Mononuclear cell (primary cell): Measurements from ENCODE around the gene MIAT. TPM values are rescaled to one million over a fixed set of nuclear protein-coding genes. Genes with fewer than 3 reads are reported as not detected.

Experiments
- H3K27me3 ChIP-seq: 2 replicates; pipeline ENCODE4 v1.6.0; 2011; ENCODE audit warnings: low read length, control low read depth; ENCODE audit not compliant: insufficient read depth
- H3K4me1 ChIP-seq: 2 replicates; pipeline ENCODE4 v1.5.1; 2011; ENCODE audit warnings: mild to moderate bottlenecking, low read length, control low read depth; ENCODE audit not compliant: insufficient read depth
- H3K4me3 ChIP-seq: 2 replicates; pipeline ENCODE4 v1.5.1; 2011; ENCODE audit warnings: mild to moderate bottlenecking, low read length, moderate library complexity
- H3K9me3 ChIP-seq: 2 replicates; pipeline ENCODE4 v1.5.1; 2011; ENCODE audit warnings: low read depth, mild to moderate bottlenecking, control low read depth, low read length
- total RNA-seq: library from RNA; depleted of rRNA; stranded (reverse); fragments of >200 nt; gene quantifications from one replicate; pipeline ENCODE4 v1.2.3, GENCODE V29; 2012

Gene MIAT
- total RNA-seq, 1 donor = 15.8 TPM

DNA sequence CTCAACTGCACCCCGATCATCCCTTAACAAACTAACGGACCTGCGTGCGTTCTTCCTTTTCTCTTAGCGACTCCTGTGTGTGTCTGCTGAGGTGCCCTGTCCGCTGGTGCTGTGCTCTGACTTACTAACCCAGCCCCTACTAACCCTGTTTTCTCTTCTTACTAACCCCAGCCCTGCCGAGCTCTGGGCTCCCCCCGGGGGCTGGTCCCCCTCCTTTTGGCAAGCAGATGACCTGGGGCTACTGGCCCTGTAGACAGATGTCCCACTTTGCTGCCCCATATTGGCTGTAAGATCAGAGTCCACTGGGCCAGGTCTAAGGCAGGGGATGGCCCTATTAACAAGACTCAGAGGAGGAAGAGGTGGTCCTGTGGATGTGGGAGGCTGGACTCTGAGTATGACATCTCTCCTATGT, 14.7 kb downstream of the MIAT start:
- peaks cover 69% of the 10 kb centered on the region for H3K4me1 ChIP-seq
- H3K9me3 ChIP-seq = no peaks in the 10 kb centered on the region
- no peaks in the 10 kb centered on the region for H3K27me3 ChIP-seq
- H3K4me3 ChIP-seq = no peak overlapping the region

DNA sequence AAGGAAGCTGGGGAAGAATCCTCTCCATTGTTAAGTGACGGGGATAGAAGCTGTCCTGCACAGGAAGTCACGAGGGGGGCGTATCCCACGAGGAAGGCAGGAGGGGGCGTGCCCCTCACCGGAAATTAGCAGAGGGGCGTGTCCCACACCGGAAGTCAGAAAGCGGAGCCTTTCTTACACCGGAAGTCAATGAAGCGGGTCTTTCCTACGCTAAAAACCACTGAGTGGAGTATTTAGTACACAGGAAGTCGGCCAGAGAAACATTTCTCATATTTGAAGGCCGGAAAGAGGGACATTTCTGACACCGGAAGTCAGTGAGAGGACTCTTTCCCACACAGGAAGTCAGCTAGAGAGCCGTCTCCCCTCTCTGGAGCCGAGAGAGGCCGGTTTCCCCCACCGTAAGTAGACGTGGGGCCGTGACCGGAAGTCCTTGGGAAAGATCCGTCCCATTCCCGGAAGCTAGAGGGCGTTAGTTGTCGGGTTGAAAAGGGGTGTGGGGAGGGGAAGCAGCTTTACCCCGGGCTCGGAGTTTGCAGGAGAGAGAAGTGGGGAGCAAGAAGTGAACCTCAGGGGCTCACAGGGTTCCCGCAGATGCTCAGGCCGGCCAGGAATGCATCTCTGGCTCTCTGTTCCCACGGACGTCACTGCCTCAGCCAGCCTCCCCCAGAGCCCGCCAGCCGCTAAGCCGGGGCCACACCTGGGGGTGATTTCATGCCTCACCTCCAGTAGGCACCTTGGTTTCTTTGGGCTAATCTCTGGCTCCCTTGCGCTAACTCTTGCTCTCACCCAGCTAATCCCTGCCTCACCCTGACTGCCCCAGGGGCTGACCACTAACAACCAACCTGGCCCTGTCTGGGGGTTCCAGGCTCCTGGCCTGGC, 15.4 kb downstream of the MIAT start:
- H3K9me3 ChIP-seq = no peaks in the 10 kb centered on the region
- peak overlapping the region; percentile 56 for H3K4me3 ChIP-seq
- H3K4me1 ChIP-seq = peaks cover 76% of the 10 kb centered on the region
- no peaks in the 10 kb centered on the region for H3K27me3 ChIP-seq

DNA sequence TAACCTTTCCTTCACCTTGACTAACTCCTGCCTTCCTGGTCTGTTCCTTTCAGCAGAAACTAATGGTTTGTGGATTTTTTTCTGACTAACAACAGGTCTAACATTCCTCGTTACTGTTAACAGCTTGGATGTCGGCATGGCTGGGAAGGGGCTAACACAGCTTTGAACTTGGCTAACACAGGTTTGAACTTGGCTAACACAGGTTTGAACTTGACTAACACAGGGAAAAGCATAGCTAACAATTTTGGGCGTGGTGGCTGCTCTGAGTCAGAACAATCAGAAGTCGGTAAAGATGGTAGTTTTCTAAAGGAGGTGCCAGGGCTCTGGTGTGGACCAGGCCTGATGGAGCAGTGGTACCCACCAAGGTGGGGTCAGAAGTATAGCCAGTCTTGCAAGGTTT, 16.1 kb downstream of the MIAT start:
- H3K4me1 ChIP-seq = peaks cover 76% of the 10 kb centered on the region
- H3K4me3 ChIP-seq = peak overlapping the region; percentile 56
- H3K9me3 ChIP-seq = no peaks in the 10 kb centered on the region
- no peaks in the 10 kb centered on the region for H3K27me3 ChIP-seq

DNA sequence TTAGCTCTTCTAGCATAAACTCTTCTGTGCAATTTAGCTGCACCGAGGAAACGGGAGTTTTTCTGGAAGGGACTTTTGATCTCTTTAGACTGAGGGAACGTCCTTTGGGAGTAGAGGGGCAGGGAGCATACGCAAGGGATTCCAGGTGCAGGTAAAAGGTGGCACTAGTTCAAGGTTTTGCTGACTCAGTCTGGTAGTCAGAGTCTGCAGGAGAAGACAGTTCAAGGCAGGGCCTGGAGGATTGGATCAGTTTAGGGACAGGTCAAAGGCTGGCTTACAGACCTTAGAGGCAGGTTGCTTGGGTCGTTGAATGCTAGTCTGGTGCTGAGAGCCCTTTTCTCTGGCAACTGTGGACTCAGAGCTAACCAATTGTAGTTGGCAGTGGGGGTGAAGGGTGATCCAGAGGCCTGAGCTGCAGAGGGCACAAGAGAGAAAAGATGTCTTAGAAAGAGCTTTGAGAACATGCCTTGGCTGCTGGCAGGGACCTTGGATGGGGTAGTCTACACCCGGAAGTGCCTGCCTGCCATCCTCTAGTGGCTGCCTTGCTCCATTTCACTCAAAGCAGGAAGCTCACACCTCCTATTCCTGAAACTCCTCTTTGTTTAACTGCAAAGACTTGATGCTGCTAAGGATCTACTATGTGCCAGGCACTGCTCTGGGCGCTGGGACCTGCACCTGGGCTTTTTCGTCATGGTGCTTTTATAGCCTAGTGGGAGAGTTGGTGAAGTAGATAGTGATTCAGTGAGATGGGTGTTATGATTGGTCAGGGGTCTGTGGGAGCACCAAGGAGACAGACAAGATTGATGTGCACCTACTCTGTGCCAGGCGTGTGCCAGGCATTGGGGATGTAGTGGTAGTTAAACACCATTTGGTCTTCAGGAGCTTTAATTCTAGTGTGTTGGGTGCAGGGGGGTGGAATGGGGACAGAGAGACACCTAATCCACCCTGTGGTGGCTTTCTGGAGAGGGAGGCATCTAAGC, 17.1 kb downstream of the MIAT start:
- H3K27me3 ChIP-seq = no peaks in the 10 kb centered on the region
- no peaks in the 10 kb centered on the region for H3K9me3 ChIP-seq
- peaks cover 78% of the 10 kb centered on the region for H3K4me1 ChIP-seq
- peak overlapping the region; percentile 56 for H3K4me3 ChIP-seq

DNA sequence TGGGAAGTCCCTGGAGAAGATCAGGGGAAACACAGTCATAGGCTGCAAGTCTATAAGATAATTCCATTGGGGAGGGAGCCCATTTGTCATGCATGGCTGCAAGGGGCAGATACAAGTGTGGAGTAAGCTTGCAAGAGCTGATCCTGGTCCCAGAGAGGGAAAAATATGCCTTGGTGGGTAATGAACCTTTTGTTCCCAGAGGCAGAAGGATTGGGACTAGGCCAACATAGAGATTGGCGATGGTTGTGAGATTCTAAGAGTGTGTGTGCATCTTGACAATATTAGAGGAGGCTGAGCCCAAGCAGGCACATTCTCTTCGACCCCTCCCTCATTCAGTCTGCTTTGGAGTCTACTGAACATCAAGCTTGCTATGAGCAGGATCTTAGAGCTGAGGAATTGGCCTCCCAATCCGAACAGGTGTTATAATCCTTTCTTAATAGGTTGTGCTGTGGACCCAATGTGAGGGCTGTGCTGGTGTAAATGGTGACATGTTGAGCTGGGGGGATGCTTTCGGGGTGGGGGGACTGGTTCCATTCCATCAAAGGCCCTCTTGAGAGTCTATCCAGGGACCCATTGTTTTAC, 18.4 kb downstream of the MIAT start:
- Histone ChIP-seq H3K4me1 (peaks cover 66% of the 10 kb centered on the region), H3K27me3 (no peaks in the 10 kb centered on the region), H3K9me3 (no peaks in the 10 kb centered on the region), H3K4me3 (no peak overlapping the region)

DNA sequence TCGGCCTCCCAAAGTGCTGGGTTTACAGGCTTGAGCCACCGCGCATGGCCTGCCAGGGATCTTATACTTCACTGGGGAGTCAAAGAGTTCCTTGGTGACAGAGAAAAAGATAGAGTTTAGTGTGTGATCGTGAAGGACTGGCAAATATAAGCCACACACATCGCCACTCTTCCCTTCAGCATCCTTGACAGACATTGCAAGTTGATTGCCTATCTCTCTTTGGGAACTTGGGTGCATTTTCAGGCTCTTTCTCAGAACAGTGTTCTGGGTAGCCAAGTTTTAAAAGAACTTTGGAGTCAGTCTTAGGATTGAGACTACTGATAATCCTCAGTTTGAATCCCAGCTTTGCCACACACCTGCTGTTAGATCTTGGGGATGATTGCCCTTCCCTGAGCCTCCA, 19.8 kb downstream of the MIAT start:
- no peak overlapping the region for H3K4me3 ChIP-seq
- no peaks in the 10 kb centered on the region for H3K9me3 ChIP-seq
- peaks cover 52% of the 10 kb centered on the region for H3K4me1 ChIP-seq
- no peaks in the 10 kb centered on the region for H3K27me3 ChIP-seq

DNA sequence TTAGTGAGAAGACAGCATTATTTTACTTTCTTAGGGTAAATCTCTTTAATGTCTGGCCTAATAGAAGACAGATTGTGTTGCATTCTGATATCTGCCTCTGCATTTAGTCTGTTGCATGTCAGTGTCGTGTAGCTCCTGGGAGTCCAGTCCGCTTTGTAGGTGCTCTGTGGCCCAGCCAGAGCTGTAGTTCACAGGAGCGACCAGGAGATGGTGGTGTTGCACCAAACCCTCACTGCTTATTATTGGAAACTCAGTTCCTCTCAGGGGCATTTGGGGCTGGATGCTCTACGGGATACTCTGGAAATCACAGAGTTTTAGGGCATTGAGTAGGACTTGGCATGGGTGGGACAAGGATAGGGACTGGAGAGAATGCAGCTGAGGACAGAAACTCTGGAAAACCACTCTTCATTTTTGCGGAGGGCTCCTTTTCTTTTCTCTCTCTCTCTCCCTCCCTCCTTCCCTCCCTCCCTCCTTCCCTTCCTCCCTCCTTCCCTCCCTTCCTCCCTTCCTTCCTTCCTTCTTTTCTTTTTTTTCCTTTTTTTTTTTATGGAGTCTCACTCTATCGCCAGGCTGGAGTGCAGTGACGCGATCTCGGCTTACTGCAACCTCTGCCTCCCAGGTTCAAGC, 21.7 kb downstream of the MIAT start:
- H3K4me1 ChIP-seq = peaks cover 39% of the 10 kb centered on the region
- H3K27me3 ChIP-seq = no peaks in the 10 kb centered on the region
- H3K9me3 ChIP-seq = no peaks in the 10 kb centered on the region
- H3K4me3 ChIP-seq = no peak overlapping the region

DNA sequence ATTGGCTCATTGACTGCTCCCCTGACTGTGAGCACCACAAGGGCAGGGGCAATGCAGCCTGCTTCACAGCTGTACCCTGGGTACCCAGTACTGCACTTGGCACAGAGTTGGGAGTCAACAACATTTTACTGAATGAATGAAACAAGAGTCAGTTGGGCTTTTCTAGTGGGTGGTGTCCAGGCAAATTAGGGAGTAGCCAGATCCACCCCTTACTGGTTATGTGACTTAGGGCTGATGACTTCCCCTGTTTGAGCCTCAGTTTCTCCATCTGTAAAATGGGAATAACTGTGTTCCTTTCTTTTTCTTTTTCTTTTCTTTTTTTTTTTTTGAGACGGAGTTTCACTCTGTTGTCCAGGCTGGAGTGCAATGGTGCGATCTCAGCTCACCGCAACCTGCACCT, 23.1 kb downstream of the MIAT start:
- Histone ChIP-seq H3K4me3 (no peak overlapping the region), H3K27me3 (no peaks in the 10 kb centered on the region), H3K9me3 (no peaks in the 10 kb centered on the region), H3K4me1 (peaks cover 25% of the 10 kb centered on the region)

DNA sequence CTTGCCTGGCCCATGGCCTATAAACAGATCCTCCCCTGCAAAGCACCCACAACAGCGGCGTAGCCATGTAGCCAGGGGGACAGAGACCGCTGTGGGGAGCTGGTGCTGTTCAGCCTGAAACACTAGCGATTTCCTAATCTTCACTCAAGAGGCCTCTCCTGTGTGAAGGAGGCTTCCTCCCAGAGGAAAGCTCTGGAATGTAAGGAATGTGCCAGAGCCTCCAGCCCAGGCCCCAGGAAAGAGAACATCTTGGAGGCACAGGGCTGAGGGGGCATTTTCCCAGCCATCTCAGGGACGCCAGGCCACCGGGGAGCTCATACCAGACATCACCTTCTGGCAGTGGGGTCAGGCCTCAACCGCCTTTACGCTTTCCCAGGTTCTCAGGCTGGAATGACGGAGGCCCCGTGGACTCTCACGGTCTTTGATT, 24.0 kb downstream of the MIAT start:
- Histone ChIP-seq H3K9me3 (no peaks in the 10 kb centered on the region), H3K27me3 (no peaks in the 10 kb centered on the region), H3K4me1 (peaks cover 16% of the 10 kb centered on the region), H3K4me3 (no peak overlapping the region)

DNA sequence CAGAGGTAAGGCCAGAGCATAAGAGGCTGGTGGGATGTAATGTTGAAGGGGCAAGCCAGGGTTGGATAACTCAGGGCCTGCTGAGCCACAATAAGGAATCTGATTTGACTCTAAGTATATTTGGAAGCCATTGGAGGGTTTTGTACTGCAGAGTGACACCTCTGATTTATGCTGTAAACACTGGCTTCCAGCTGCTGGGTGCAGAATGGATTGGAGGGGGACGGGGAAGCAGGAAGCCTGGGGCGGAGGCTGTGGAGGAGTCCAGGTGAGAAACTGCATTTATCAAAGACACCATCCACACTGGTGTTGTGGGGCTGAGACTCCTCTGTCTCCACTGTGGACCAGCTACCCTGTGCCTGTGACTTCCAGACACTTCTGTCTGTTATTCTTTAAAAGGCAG, 26.8 kb downstream of the MIAT start:
- Histone ChIP-seq H3K9me3 (no peaks in the 10 kb centered on the region), H3K4me3 (no peak overlapping the region), H3K4me1 (peaks cover 2% of the 10 kb centered on the region), H3K27me3 (no peaks in the 10 kb centered on the region)

DNA sequence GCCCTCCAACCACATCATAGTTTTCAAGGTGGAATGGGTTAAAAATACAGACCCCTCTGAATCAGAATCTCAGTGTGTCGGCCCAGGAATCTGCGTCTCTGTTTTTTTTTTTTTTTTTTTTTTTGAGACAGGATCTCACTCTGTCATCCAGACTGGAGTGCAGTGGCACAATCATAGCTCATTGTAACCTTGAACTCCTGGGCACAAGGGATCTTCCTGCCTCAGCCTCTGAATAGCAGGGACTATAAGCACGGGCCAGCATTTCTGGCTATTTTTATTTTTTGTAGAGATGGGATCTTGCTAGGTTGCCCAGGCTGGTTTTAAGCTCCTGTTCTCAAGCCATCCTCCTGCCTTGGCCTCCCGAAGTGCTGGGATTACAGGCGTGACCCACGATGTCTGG, 28.2 kb downstream of the MIAT start:
- H3K9me3 ChIP-seq = no peaks in the 10 kb centered on the region
- peaks cover 2% of the 10 kb centered on the region for H3K4me1 ChIP-seq
- H3K27me3 ChIP-seq = no peaks in the 10 kb centered on the region
- no peak overlapping the region for H3K4me3 ChIP-seq

DNA sequence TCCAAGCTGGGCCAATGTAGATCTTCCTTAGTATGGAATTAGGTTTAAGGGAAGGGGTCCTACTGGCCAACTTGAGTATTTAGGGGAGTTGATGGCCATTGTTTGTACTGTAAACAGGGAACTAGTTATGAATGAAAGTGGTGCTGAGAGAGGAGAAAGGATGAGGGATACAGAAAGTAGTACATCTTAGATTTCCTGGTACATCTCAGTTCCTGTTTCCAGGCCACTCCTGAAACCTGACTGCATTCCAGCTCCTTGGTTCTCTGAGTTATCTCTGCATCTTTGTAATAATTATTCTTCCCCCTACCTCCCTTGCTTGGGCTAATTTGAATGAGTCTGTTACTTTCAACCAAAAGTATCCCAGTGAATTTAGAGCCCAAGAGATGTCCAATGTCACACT, 30.1 kb downstream of the MIAT start:
- Histone ChIP-seq H3K27me3 (no peaks in the 10 kb centered on the region), H3K4me1 (peaks cover 9% of the 10 kb centered on the region), H3K9me3 (no peaks in the 10 kb centered on the region), H3K4me3 (no peak overlapping the region)

DNA sequence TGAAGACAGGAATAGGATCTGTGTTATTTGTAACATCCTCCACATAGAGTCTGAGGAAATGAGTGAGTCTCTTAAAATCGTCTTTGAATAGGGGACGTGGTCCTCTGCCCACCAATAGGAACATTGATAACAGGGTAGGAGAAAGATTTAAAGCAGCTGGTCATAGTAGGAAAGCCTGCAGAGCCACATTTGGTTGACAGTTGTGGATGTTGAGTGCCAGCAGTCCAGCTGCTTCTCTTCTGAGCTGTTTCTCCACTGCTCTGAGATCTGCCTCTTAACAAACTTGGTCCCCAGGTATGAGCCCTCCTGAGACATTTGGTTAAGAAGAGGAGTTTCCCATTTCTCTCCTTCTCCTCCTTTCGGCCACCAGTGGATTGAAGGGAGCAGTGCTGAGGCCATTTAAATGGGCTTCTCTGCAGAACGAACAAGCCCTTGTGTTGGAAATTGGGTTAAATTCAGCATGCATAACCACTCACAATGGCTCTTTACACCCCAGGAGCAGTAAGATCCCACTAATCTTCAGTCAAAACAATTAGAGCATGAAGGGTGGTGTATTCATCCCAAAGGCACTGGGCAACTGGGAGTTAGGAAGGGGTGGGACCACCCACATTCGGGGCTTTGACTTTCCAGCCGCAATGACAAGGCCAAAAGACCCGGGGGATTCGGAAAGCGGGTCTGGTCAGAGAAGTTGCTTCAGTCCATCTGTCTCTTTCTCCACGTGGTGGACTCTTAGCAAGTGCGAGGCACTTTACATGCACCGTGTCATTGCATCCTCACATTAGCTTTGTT, 32.3 kb downstream of the MIAT start:
- no peak overlapping the region for H3K4me3 ChIP-seq
- no peaks in the 10 kb centered on the region for H3K27me3 ChIP-seq
- H3K9me3 ChIP-seq = no peaks in the 10 kb centered on the region
- peaks cover 9% of the 10 kb centered on the region for H3K4me1 ChIP-seq
